Progenitor cell of endocrine pancreas (in vitro differentiated cells): ENCODE data around the gene MTREX. TPM values are rescaled to one million over a fixed set of nuclear protein-coding genes. Genes with fewer than 3 reads are reported as not detected.

Source experiments
- DNase-seq: peaks from one replicate; pipeline ENCODE4 v3.0.0; 2021; ENCODE audit warnings: low spot score; ENCODE audit not compliant: unreplicated experiment
- H3K27ac Mint-ChIP-seq: 2 replicates; pipeline ENCODE4 v1.8.0; 2021; ENCODE audit warnings: mild to moderate bottlenecking, moderate library complexity, mixed read lengths
- H3K27me3 Mint-ChIP-seq: 2 replicates; pipeline ENCODE4 v1.8.0; 2021; ENCODE audit warnings: mixed read lengths
- H3K36me3 Mint-ChIP-seq: 2 replicates; pipeline ENCODE4 v1.8.0; 2022; ENCODE audit warnings: mixed read lengths; ENCODE audit not compliant: insufficient read depth
- H3K4me1 Mint-ChIP-seq: 2 replicates; pipeline ENCODE4 v1.8.0; 2021; ENCODE audit warnings: low read depth, mixed read lengths
- H3K4me3 Mint-ChIP-seq: 2 replicates; pipeline ENCODE4 v1.8.0; 2021; ENCODE audit warnings: low read depth, mild to moderate bottlenecking, moderate library complexity, mixed read lengths
- H3K9me3 Mint-ChIP-seq: 2 replicates; pipeline ENCODE4 v1.8.0; 2021; ENCODE audit warnings: low read depth, mixed read lengths
- total RNA-seq: library from RNA; stranded (reverse); gene quantifications from 2 replicates; pipeline ENCODE4 v1.2.1, GENCODE V29; 2021
- TF ChIP-seq, protein P1 (sequence below): fragments of 200-600 bp; sonication (generic); IDR thresholded peaks from one replicate; pipeline ENCODE4 v1.5.0; 2021; ENCODE audit warnings: antibody characterized with exemption, mild to moderate bottlenecking; ENCODE audit not compliant: unreplicated experiment

MTREX gene
- total RNA-seq, 1 donor from 2014 or later: 75.5 TPM

DNA sequence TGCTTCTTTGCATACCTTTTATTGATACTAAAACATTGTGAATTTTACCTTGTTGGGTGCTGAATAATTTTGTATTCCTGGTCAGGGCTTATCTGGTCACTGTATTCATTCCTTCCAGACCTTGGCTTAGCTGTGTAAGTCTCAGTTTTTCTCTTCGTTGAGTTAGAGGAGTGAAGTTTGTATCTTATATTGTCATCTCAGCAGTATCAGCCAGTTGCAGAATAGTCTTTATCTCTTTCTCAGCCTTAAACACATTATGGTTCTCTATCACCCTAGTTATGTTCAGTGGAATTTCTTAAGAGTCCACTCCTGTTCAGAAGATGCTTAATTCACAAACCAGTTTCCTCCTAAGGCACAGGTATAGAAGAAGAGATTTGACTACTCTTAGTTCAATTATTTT lies 25.2 kb downstream of the MTREX start:
- no peak for DNase-seq
- Mint-ChIP-seq H3K27ac (no peak overlapping the region), H3K36me3 (peaks cover 29% of the 10 kb centered on the region), H3K9me3 (no peaks in the 10 kb centered on the region), H3K4me1 (peaks cover 2% of the 10 kb centered on the region), H3K27me3 (no peaks in the 10 kb centered on the region), H3K4me3 (no peak overlapping the region)
- TF ChIP-seq, protein P1, sequence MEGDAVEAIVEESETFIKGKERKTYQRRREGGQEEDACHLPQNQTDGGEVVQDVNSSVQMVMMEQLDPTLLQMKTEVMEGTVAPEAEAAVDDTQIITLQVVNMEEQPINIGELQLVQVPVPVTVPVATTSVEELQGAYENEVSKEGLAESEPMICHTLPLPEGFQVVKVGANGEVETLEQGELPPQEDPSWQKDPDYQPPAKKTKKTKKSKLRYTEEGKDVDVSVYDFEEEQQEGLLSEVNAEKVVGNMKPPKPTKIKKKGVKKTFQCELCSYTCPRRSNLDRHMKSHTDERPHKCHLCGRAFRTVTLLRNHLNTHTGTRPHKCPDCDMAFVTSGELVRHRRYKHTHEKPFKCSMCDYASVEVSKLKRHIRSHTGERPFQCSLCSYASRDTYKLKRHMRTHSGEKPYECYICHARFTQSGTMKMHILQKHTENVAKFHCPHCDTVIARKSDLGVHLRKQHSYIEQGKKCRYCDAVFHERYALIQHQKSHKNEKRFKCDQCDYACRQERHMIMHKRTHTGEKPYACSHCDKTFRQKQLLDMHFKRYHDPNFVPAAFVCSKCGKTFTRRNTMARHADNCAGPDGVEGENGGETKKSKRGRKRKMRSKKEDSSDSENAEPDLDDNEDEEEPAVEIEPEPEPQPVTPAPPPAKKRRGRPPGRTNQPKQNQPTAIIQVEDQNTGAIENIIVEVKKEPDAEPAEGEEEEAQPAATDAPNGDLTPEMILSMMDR: no peak

DNA sequence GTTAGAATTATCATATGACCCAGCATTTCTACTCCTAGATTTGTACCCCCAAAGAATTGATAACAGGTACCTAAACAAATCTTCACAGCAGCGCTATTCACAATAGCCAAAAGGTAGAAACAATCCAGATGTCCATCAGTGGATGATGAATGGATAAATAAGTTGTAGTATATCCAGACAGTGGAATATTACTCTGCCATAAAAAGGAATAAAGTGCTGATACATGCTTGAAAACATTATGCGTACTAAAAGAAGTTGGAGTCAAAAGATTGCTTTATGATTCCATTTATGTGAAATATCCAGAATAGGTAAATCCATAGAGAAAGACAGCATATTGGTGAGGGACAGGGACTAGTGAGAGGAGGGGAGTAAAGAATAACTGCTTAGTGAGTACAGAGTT lies 26.0 kb downstream of the MTREX start:
- Mint-ChIP-seq H3K36me3 (peaks cover 25% of the 10 kb centered on the region), H3K9me3 (no peaks in the 10 kb centered on the region), H3K4me3 (no peak overlapping the region), H3K4me1 (peaks cover 2% of the 10 kb centered on the region), H3K27me3 (no peaks in the 10 kb centered on the region), H3K27ac (no peak overlapping the region)
- no peak for DNase-seq
- TF ChIP-seq, protein P1: no peak

DNA sequence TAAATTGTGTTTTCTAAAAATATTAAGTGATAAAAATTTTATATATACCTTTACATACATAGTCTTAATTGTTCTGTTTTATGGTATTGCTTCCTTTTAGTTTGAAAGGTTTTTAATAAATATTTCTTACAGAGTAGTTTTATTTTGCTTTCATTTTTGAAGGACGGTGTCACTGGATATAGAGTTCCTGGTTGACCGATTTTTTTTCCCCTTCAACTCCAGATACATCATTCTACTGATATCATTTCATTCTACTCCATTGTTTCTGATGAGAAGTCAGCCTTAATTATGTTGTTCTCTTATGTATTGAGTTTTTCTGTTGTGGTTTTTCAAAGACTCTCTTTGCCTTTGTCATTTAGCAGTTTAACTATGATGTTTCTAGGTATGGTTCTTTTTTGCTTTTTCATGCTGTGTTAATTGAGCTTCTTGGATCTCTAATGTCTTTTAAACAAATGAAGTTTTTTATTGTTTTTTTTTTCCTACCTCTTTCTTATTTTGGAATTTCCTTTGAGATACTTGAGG lies 30.4 kb downstream of the MTREX start:
- H3K9me3 Mint-ChIP-seq: no peaks in the 10 kb centered on the region
- DNase-seq: no peak
- H3K4me1 Mint-ChIP-seq: no peaks in the 10 kb centered on the region
- no peak overlapping the region for H3K4me3 Mint-ChIP-seq
- peaks cover 9% of the 10 kb centered on the region for H3K36me3 Mint-ChIP-seq
- H3K27me3 Mint-ChIP-seq: no peaks in the 10 kb centered on the region
- no peak overlapping the region for H3K27ac Mint-ChIP-seq
- TF ChIP-seq, protein P1: no peak

DNA sequence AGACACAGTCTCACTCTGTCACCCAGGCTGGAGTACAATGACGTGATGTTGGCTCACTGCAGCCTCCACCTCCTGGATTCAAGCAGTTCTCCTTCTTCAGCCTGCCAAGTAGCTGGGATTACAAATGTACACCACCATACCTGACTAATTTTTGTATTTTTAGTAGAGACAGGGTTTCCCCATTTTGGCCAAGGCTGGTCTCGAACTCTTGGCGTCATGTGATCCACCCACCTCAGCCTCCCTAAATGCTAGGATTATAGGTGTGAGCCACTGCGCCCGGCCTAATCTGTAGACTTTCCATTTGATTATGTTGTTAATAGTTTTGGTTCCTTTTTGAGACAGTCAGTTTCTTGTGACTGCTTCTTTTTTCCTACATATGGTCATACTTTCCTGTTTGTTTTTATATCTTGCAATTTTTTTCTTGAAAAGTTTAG lies 31.0 kb downstream of the MTREX start:
- DNase-seq: no peak
- H3K27me3 Mint-ChIP-seq: no peaks in the 10 kb centered on the region
- no peaks in the 10 kb centered on the region for H3K4me1 Mint-ChIP-seq
- H3K9me3 Mint-ChIP-seq: no peaks in the 10 kb centered on the region
- TF ChIP-seq, protein P1: no peak
- peak overlapping the region; percentile 37 for H3K27ac Mint-ChIP-seq
- H3K4me3 Mint-ChIP-seq: no peak overlapping the region
- peaks cover 6% of the 10 kb centered on the region for H3K36me3 Mint-ChIP-seq

DNA sequence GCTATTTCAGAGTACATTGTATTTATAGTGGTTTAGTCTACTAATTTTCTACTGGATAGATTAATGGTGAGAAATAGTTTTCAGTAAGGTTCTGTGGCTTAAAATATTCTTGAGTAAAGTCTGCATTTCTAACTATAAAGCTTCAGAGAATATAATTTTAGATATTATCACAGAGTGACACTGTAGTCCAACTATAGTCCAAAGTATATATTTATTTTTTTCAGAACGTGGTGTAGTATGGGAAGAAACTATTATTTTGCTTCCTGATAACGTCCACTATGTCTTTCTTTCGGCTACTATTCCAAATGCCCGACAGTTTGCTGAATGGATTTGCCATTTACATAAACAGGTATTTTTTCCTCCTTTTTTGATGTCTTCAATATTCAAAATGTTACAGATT lies 35.3 kb downstream of the MTREX start:
- no peaks in the 10 kb centered on the region for H3K27me3 Mint-ChIP-seq
- peak overlapping the region; percentile 31 for H3K27ac Mint-ChIP-seq
- TF ChIP-seq, protein P1: no peak
- no peak overlapping the region for H3K4me3 Mint-ChIP-seq
- no peaks in the 10 kb centered on the region for H3K4me1 Mint-ChIP-seq
- DNase-seq: no peak
- no peaks in the 10 kb centered on the region for H3K9me3 Mint-ChIP-seq
- H3K36me3 Mint-ChIP-seq: peaks cover 27% of the 10 kb centered on the region
